Caco-2 (cell line): ENCODE measurements around the gene TTC28. TPM values are rescaled to one million over a fixed set of nuclear protein-coding genes. Genes with fewer than 3 reads are reported as not detected.

ENCODE experiments used
- BruUV-seq: library from RNA; stranded (reverse); fragments of 400-500 nt; replicated peaks from 2 replicates; lab custom pipeline; 2021; lab: Mats Ljungman, UMichigan
- CTCF ChIA-PET: fragments of 300-600 bp; sonication (Branson Sonifier 250); formaldehyde crosslinking; loops from one replicate; lab custom pipeline; 2022; ENCODE audit warnings: antibody characterized with exemption; lab: Charles Lee
- POLR2A ChIA-PET: fragments of 300-600 bp; sonication (Branson Sonifier 250); formaldehyde crosslinking; loops from one replicate; lab custom pipeline; 2022; ENCODE audit warnings: antibody characterized with exemption; lab: Charles Lee
- DNase-seq, 2 experiments: peaks; one replicate each; pipeline versions ENCODE4 v3.0.0 to v3.0.0-alpha.2; 2020 to 2022
- H3K27me3 ChIP-seq: replicated peaks from 2 replicates; pipeline ENCODE4 v1.6.0; 2011; ENCODE audit warnings: low read length; ENCODE audit not compliant: control insufficient read depth, insufficient read depth
- H3K36me3 ChIP-seq: 2 replicates; pipeline ENCODE4 v1.5.1; 2011; ENCODE audit warnings: low read length; ENCODE audit not compliant: control insufficient read depth, insufficient read depth
- H3K4me1 ChIP-seq: fragments of 250-450 bp; sonication (Bioruptor Pico); 2 replicates; pipeline ENCODE4 v1.5.1; 2020; ENCODE audit warnings: mild to moderate bottlenecking
- H3K4me3 ChIP-seq: 2 replicates; pipeline ENCODE4 v1.5.1; 2011; ENCODE audit warnings: low read depth, mild to moderate bottlenecking, control low read depth, low read length
- H3K9me3 ChIP-seq: fragments of 250-450 bp; sonication (Bioruptor Pico); 2 replicates; pipeline ENCODE4 v1.5.1; 2020; ENCODE audit warnings: mild to moderate bottlenecking, moderate library complexity
- H3K27ac Mint-ChIP-seq: one replicate; pipeline ENCODE4 v1.8.0; 2022; ENCODE audit warnings: mixed read lengths; ENCODE audit not compliant: unreplicated experiment
- H3K27me3 Mint-ChIP-seq: one replicate; pipeline ENCODE4 v1.8.0; 2022; ENCODE audit warnings: mixed read lengths; ENCODE audit not compliant: insufficient read depth, unreplicated experiment
- H3K36me3 Mint-ChIP-seq: one replicate; pipeline ENCODE4 v1.8.0; 2022; ENCODE audit warnings: mild to moderate bottlenecking, mixed read lengths; ENCODE audit not compliant: insufficient read depth, unreplicated experiment
- H3K4me1 Mint-ChIP-seq: one replicate; pipeline ENCODE4 v1.8.0; 2022; ENCODE audit warnings: low read depth, mixed read lengths; ENCODE audit not compliant: unreplicated experiment
- H3K4me3 Mint-ChIP-seq: one replicate; pipeline ENCODE4 v1.8.0; 2022; ENCODE audit warnings: mild to moderate bottlenecking, moderate library complexity, mixed read lengths; ENCODE audit not compliant: unreplicated experiment
- H3K9me3 Mint-ChIP-seq: one replicate; pipeline ENCODE4 v1.8.0; 2022; ENCODE audit warnings: mixed read lengths; ENCODE audit not compliant: unreplicated experiment
- intact Hi-C: fragments of 100-400 bp; cut with micrococcal nuclease; formaldehyde crosslinking; loops from one replicate; pipeline ENCODE4 v1.10.0; 2022; ENCODE audit not compliant: unreplicated experiment
- total RNA-seq: library from RNA; stranded (reverse); gene quantifications from 2 replicates; pipeline ENCODE4 v1.2.3, GENCODE V29; 2022
- TF ChIP-seq, protein P1 (sequence below), 2 experiments: fragments of 200-600 bp in 1 of 2; IDR thresholded peaks; 1 replicate in 1 of 2; 2 replicates in 1 of 2; pipeline versions ENCODE4 v1.5.1 to v1.8.0; 2011 to 2022; ENCODE audit warnings: antibody characterized with exemption in 1 of 2, control low read depth in 1 of 2, inconsistent platforms in 1 of 2, low read depth in 1 of 2, low read length in 1 of 2, mild to moderate bottlenecking in 1 of 2, moderate library complexity in 1 of 2; ENCODE audit not compliant: insufficient read depth in 1 of 2, severe bottlenecking in 1 of 2, unreplicated experiment in 1 of 2

Gene TTC28
- total RNA-seq, 1 experiment from 2014 or later: 12.0 TPM

DNA sequence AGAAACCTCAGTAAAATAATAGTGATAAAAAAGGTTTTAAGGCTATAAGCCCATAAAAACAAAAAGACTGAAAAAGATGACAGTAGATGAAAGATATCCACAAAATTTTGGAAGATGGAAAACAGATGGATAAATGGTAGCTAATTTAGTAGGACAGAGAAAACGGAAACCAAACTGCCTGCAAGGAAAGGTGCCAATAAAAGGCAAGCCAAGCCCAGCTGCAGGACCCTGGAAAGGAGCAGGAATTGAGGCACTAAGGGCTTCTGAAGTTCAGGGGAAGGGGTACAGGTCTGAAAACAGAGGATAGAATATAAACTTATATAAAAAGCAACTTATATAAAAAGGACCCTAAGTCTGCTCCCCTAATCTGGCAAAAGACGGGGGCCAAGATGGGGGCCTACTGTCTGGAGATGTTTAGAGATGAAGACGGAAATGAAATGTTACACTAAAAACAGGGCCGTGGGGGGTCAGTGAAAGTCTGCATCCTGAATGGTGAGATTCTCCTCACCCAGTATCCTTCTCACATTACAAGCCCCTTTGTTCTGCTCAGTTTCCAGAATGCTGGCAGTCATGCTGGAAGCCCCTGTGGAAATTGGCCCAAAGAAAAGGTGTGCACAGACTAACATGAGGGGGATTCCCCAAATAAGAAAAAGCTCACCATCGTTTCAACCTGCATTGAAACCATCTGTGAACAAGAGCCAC, 491.3 kb downstream of the TTC28 start:
- no peak overlapping the region for H3K27ac Mint-ChIP-seq
- H3K4me1 Mint-ChIP-seq: no peaks in the 10 kb centered on the region
- H3K36me3 Mint-ChIP-seq: no peaks in the 10 kb centered on the region
- H3K9me3 ChIP-seq: no peaks in the 10 kb centered on the region
- no peak overlapping the region for H3K4me3 Mint-ChIP-seq
- DNase-seq: no peak
- CTCF ChIA-PET: no interaction called here
- POLR2A ChIA-PET: no interaction called here
- peaks cover 24% of the 10 kb centered on the region for H3K27me3 Mint-ChIP-seq
- no TSS peak for BruUV-seq
- H3K9me3 Mint-ChIP-seq: peaks cover 8% of the 10 kb centered on the region
- no peaks in the 10 kb centered on the region for H3K4me1 ChIP-seq
- H3K4me3 ChIP-seq: no peak overlapping the region
- no peaks in the 10 kb centered on the region for H3K27me3 ChIP-seq
- intact Hi-C loops: no loop called here
- H3K36me3 ChIP-seq: no peaks in the 10 kb centered on the region
- TF ChIP-seq, protein P1, sequence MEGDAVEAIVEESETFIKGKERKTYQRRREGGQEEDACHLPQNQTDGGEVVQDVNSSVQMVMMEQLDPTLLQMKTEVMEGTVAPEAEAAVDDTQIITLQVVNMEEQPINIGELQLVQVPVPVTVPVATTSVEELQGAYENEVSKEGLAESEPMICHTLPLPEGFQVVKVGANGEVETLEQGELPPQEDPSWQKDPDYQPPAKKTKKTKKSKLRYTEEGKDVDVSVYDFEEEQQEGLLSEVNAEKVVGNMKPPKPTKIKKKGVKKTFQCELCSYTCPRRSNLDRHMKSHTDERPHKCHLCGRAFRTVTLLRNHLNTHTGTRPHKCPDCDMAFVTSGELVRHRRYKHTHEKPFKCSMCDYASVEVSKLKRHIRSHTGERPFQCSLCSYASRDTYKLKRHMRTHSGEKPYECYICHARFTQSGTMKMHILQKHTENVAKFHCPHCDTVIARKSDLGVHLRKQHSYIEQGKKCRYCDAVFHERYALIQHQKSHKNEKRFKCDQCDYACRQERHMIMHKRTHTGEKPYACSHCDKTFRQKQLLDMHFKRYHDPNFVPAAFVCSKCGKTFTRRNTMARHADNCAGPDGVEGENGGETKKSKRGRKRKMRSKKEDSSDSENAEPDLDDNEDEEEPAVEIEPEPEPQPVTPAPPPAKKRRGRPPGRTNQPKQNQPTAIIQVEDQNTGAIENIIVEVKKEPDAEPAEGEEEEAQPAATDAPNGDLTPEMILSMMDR (IDR thresholded peaks at IDR 0.05; ENCODE audit: insufficient read depth in 1 of 2, low read depth in 1 of 2, low read length in 1 of 2, severe bottlenecking in 1 of 2, unreplicated experiment in 1 of 2): no peak

DNA sequence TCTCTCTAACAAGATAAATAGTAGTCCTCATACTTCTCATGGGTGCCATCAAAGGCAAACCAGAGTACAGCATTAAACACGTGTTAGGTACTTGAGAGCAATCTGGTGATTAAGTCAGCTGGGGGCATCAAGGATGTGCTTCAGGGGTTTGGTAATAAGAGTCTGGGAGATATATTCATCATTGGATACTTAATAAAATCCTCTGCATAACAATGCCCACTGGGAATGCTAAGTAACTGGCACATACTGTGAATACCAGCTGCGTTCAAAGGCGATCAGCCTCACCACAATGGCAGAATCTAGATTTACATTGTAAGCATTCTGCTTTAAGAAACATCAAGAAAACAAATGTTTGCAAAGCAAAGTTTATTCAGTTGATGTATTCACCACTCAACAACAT, 492.0 kb downstream of the TTC28 start:
- Mint-ChIP-seq H3K36me3 (no peaks in the 10 kb centered on the region), H3K9me3 (peaks cover 6% of the 10 kb centered on the region), H3K27ac (no peak overlapping the region), H3K27me3 (peaks cover 24% of the 10 kb centered on the region), H3K4me1 (no peaks in the 10 kb centered on the region), H3K4me3 (no peak overlapping the region)
- CTCF ChIA-PET: no interaction called here
- H3K27me3 ChIP-seq: no peaks in the 10 kb centered on the region
- TF ChIP-seq, protein P1 (IDR thresholded peaks at IDR 0.05; ENCODE audit: insufficient read depth in 1 of 2, low read depth in 1 of 2, low read length in 1 of 2, severe bottlenecking in 1 of 2, unreplicated experiment in 1 of 2): no peak
- intact Hi-C loops: no loop called here
- BruUV-seq: no TSS peak
- H3K9me3 ChIP-seq: no peaks in the 10 kb centered on the region
- H3K4me1 ChIP-seq: no peaks in the 10 kb centered on the region
- no peaks in the 10 kb centered on the region for H3K36me3 ChIP-seq
- no peak for DNase-seq
- H3K4me3 ChIP-seq: no peak overlapping the region
- POLR2A ChIA-PET: no interaction called here

DNA sequence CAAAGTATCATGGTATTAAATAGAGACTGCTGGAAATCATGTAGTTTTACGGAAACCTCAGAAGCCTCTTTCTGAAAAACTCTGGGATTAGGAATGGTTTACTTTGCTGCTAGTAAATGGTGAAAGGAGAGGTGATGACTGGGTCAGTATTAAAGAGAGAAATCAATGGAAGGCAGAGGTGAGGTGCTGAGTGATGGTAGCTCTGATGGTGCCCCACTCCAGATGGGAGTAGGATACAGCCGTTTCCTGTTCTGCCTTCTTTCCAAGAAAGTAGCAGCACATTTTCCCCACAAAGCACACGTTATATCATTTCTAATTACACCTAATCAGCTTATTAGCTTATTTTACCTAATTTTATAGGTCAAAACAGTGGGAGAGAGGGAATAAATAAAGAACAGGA, 493.0 kb downstream of the TTC28 start:
- Mint-ChIP-seq H3K9me3 (no peaks in the 10 kb centered on the region), H3K4me1 (no peaks in the 10 kb centered on the region), H3K27me3 (peaks cover 21% of the 10 kb centered on the region), H3K36me3 (no peaks in the 10 kb centered on the region), H3K4me3 (no peak overlapping the region), H3K27ac (no peak overlapping the region)
- no peaks in the 10 kb centered on the region for H3K36me3 ChIP-seq
- POLR2A ChIA-PET: no interaction called here
- H3K9me3 ChIP-seq: no peaks in the 10 kb centered on the region
- TF ChIP-seq, protein P1 (IDR thresholded peaks at IDR 0.05; ENCODE audit: insufficient read depth in 1 of 2, low read depth in 1 of 2, low read length in 1 of 2, severe bottlenecking in 1 of 2, unreplicated experiment in 1 of 2): no peak
- intact Hi-C loops: no loop called here
- no peak for DNase-seq
- no TSS peak for BruUV-seq
- CTCF ChIA-PET: no interaction called here
- no peak overlapping the region for H3K4me3 ChIP-seq
- H3K4me1 ChIP-seq: no peaks in the 10 kb centered on the region
- H3K27me3 ChIP-seq: no peaks in the 10 kb centered on the region
